Activated B cell treated with CpG ODN at 0.5 μM for 24 hours (primary cell): ENCODE results near the gene RASA3. TPM values are rescaled to one million over a fixed set of nuclear protein-coding genes. Genes with fewer than 3 reads are reported as not detected.
"Not testable (repeated sequence)": the region's sequence is repeated elsewhere in the genome, so short reads cannot be mapped to it uniquely, and the experiment has no call there.

Experiments
- ATAC-seq: fragments of 200-7000 bp; cut with Tn5 transposase; one replicate; pipeline ENCODE4 v1.10.0; 2021; ENCODE audit warnings: low read depth, mild to moderate bottlenecking, moderate library complexity
- CTCF ChIA-PET: fragments of 350-600 bp; sonication (Branson Sonifier 250); formaldehyde crosslinking; loops from one replicate; lab custom pipeline; 2021; ENCODE audit warnings: antibody characterized with exemption; lab: Charles Lee
- POLR2A ChIA-PET: fragments of 350-600 bp; sonication (Branson Sonifier 250); formaldehyde crosslinking; loops from one replicate; lab custom pipeline; 2021; ENCODE audit warnings: antibody characterized with exemption; lab: Charles Lee
- DNase-seq: peaks from one replicate; pipeline ENCODE4 v3.0.0; 2022
- H3K27ac Mint-ChIP-seq: one replicate; pipeline ENCODE4 v1.8.0; 2020; ENCODE audit warnings: mixed read lengths
- H3K27me3 Mint-ChIP-seq: one replicate; pipeline ENCODE4 v1.8.0; 2021; ENCODE audit warnings: mixed read lengths
- H3K36me3 Mint-ChIP-seq: one replicate; pipeline ENCODE4 v1.8.0; 2021; ENCODE audit warnings: low read depth, mixed read lengths
- H3K4me1 Mint-ChIP-seq: one replicate; pipeline ENCODE4 v1.8.0; 2021; ENCODE audit warnings: mixed read lengths
- H3K4me3 Mint-ChIP-seq: one replicate; pipeline ENCODE4 v1.8.0; 2020; ENCODE audit warnings: mild to moderate bottlenecking, mixed read lengths
- H3K9me3 Mint-ChIP-seq: one replicate; pipeline ENCODE4 v1.8.0; 2020; ENCODE audit warnings: mixed read lengths
- intact Hi-C: fragments of 100-400 bp; cut with micrococcal nuclease; formaldehyde crosslinking; loops from one replicate; pipeline ENCODE4 v1.15.1; 2024
- total RNA-seq: library from RNA; stranded (reverse); gene quantifications from 2 replicates; pipeline ENCODE4 v1.2.3, GENCODE V29; 2022
- TF ChIP-seq, protein P1 (sequence below): fragments of 200-600 bp; IDR thresholded peaks from one replicate; pipeline ENCODE4 v1.8.0; 2022; ENCODE audit warnings: antibody characterized with exemption, mild to moderate bottlenecking

The RASA3 gene
- total RNA-seq, 1 donor from 2014 or later, result 20.4 TPM

DNA sequence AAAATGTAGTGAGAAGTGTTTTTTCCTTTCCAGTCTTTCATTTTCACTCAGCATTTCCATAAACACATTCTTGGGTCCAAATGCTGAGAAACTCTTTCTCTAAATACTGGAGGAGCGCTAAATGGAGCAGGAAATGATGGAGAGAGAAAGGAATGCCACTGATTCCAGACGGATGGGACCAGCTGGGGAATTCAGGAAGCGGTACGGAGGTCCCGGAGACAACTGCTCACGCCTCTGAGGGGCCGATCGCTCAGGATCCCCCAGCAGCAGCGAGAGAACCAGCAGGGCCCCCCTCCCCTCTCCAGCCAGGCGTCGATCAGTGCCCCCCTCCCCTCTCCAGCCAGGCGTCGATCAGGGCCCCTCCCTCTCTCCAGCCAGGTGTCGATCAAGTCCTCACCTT is 13.2 kb downstream of the RASA3 start:
- Mint-ChIP-seq H3K9me3 (no peaks in the 10 kb centered on the region), H3K36me3 (peaks cover 10% of the 10 kb centered on the region), H3K27me3 (no peaks in the 10 kb centered on the region), H3K4me1 (peaks cover 63% of the 10 kb centered on the region), H3K27ac (peak overlapping the region; percentile 22), H3K4me3 (no peak overlapping the region)
- no peak for ATAC-seq
- ChIA-PET POLR2A (interaction anchor here (0.8 kb wide), 1 partner anchor 12 kb away, joined by 3 read pairs; no protein-coding TSS in a partner anchor), CTCF (no interaction called here)
- TF ChIP-seq, protein P1, sequence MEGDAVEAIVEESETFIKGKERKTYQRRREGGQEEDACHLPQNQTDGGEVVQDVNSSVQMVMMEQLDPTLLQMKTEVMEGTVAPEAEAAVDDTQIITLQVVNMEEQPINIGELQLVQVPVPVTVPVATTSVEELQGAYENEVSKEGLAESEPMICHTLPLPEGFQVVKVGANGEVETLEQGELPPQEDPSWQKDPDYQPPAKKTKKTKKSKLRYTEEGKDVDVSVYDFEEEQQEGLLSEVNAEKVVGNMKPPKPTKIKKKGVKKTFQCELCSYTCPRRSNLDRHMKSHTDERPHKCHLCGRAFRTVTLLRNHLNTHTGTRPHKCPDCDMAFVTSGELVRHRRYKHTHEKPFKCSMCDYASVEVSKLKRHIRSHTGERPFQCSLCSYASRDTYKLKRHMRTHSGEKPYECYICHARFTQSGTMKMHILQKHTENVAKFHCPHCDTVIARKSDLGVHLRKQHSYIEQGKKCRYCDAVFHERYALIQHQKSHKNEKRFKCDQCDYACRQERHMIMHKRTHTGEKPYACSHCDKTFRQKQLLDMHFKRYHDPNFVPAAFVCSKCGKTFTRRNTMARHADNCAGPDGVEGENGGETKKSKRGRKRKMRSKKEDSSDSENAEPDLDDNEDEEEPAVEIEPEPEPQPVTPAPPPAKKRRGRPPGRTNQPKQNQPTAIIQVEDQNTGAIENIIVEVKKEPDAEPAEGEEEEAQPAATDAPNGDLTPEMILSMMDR, result no peak
- intact Hi-C loops, result no loop called here
- DNase-seq, result no peak

DNA sequence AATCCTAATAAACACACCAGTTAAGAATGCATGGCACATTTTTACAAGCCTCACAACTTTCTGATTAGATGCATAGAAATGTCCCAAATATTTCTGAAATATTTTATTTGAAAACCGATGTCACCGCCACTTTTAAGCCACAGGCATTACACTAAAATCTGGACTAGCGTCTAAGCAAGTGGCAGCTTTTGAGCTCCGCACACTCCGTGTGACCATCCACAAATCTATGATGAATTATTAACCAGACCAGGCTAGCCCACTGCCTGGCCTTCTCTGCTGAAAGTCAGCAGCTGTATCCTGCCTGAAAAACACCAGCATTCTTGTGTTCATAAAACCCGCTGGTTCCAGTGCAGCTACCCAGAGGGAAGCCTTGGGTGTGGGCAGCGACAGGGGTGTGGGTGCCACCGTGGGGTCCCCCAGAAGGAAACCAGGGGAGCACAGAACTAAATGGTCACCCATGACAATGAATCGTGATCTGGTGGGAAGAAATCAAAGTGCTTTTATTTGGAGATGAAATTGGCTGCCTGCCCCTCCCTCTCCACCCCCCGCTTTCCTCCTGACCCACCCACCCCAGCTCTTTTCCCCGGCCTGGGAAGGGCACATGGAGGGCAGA is 13.8 kb downstream of the RASA3 start:
- intact Hi-C loops, result loop anchor here (1.0 kb wide), 1 partner anchor 10 kb away; no protein-coding TSS in a partner anchor
- DNase-seq (no peak), ATAC-seq (no peak)
- ChIA-PET POLR2A (interaction anchor here (0.8 kb wide), 1 partner anchor 13 kb away, joined by 3 read pairs; no protein-coding TSS in a partner anchor), CTCF (no interaction called here)
- no peaks in the 10 kb centered on the region for H3K9me3 Mint-ChIP-seq
- peaks cover 61% of the 10 kb centered on the region for H3K4me1 Mint-ChIP-seq
- H3K4me3 Mint-ChIP-seq, result no peak overlapping the region
- H3K27me3 Mint-ChIP-seq, result no peaks in the 10 kb centered on the region
- H3K36me3 Mint-ChIP-seq, result peaks cover 12% of the 10 kb centered on the region
- peak overlapping the region; percentile 22 for H3K27ac Mint-ChIP-seq
- TF ChIP-seq, protein P1, result no peak

DNA sequence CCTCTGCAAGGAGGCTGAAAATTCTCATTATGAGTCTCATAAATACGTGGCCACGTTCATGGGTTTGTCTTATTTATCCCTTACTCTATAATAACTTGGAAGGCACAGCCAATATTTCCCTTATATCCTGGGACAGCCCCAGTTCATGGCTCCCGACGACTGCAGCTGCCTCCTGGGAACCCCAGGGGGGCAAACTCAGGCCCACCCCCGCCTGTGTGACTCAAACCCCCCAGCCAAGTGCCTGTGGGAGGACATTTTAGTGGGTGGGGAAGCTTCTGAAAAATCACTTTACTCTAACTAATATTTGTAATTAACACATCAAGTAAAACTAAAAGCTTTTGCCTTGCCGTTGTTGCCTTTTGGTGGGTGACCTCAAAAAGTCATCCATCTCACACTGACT is 14.3 kb downstream of the RASA3 start:
- H3K27ac Mint-ChIP-seq, result peak overlapping the region; percentile 22
- H3K9me3 Mint-ChIP-seq, result no peaks in the 10 kb centered on the region
- CTCF ChIA-PET, result no interaction called here
- POLR2A ChIA-PET, result no interaction called here
- H3K27me3 Mint-ChIP-seq, result no peaks in the 10 kb centered on the region
- H3K36me3 Mint-ChIP-seq, result peaks cover 15% of the 10 kb centered on the region
- intact Hi-C loops, result loop anchor here (1.0 kb wide), 1 partner anchor 10 kb away; no protein-coding TSS in a partner anchor
- TF ChIP-seq, protein P1, result no peak
- H3K4me1 Mint-ChIP-seq, result peaks cover 58% of the 10 kb centered on the region
- DNase-seq, result no peak
- no peak overlapping the region for H3K4me3 Mint-ChIP-seq
- no peak for ATAC-seq

DNA sequence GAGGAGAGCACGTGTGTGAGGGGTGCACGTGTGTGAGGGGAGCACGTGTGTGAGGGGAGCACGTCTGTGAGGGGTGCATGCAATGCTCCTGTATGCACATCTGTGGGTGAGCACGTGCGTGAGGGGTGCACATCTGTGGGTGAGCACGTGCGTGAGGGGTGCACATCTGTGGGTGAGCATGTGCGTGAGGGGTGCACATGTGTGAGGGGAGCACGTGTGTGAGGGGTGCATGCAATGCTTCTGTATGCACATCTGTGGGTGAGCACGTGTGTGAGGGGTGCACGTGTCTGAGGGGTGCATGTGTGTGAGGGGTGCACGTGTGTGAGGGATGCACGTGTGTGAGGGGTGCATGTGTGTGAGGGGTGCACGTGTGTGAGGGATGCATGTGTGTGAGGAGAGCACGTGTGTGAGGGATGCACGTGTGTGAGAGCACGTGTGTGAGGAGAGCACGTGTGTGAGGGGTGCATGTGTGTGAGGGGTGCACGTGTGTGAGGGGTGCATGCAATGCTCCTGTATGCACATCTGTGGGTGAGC is 15.0 kb downstream of the RASA3 start:
- H3K9me3 Mint-ChIP-seq, H3K27ac Mint-ChIP-seq, intact Hi-C loops, DNase-seq, H3K27me3 Mint-ChIP-seq, POLR2A ChIA-PET, ATAC-seq, H3K4me3 Mint-ChIP-seq, CTCF ChIA-PET: not testable (repeated sequence)
- peaks cover 16% of the 10 kb centered on the region for H3K36me3 Mint-ChIP-seq
- H3K4me1 Mint-ChIP-seq, result peaks cover 54% of the 10 kb centered on the region

DNA sequence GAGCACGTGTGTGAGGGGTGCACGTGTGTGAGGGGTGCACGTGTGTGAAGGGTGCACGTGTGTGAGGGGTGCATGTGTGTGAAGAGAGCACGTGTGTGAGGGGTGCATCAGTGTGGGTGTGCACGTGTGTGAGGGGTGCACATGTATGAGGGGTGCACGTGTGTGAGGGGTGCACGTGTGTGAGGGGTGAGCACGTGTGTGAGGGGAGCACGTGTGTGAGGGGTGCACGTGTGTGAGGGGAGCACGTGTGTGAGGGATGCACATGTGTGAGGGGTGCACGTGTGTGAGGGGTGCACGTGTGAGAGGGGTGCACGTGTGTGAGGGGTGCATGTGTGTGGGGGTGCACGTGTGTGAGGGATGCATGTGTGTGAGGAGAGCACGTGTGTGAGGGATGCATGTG is 15.7 kb downstream of the RASA3 start:
- POLR2A ChIA-PET, result no interaction called here
- no peaks in the 10 kb centered on the region for H3K27me3 Mint-ChIP-seq
- CTCF ChIA-PET, result no interaction called here
- TF ChIP-seq, protein P1, result no peak
- intact Hi-C loops, result no loop called here
- peaks cover 16% of the 10 kb centered on the region for H3K36me3 Mint-ChIP-seq
- DNase-seq (no peak), ATAC-seq (no peak)
- H3K4me1 Mint-ChIP-seq, result peaks cover 52% of the 10 kb centered on the region
- H3K4me3 Mint-ChIP-seq, result no peak overlapping the region
- H3K9me3 Mint-ChIP-seq, result no peaks in the 10 kb centered on the region
- H3K27ac Mint-ChIP-seq, result no peak overlapping the region
